SK-N-DZ (cell line): ENCODE results near the gene ZNF555.
A peak's percentile ranks its signal among the peaks of the same experiment; 100 is the strongest.
"Not testable (repeated sequence)": the region's sequence is repeated elsewhere in the genome, so short reads cannot be mapped to it uniquely, and the experiment has no call there.

Experiments
- DNase-seq: peaks from one replicate; pipeline ENCODE4 v3.0.0-alpha.2; 2015; ENCODE audit warnings: low spot score

Gene ZNF555

GRCh38 chr19:2807379-2808128 is 33.7 kb upstream of the ZNF555 start:
- no peak for DNase-seq

GRCh38 chr19:2808129-2808941 is 32.9 kb upstream of the ZNF555 start:
- no peak for DNase-seq

GRCh38 chr19:2809387-2810140 is 31.7 kb upstream of the ZNF555 start:
- DNase-seq, result no peak

GRCh38 chr19:2810141-2811091 is 30.9 kb upstream of the ZNF555 start:
- no peak for DNase-seq

- DNase-seq, result no peak
Observed at GRCh38 chr19:2811221-2811722, 30.0 kb upstream of the ZNF555 start.

- no peak for DNase-seq
Observed at GRCh38 chr19:2811735-2812413, 29.4 kb upstream of the ZNF555 start.

GRCh38 chr19:2812414-2813234 is 28.7 kb upstream of the ZNF555 start:
- no peak for DNase-seq

- no peak for DNase-seq
Observed at GRCh38 chr19:2813235-2814160, 27.8 kb upstream of the ZNF555 start.

GRCh38 chr19:2814426-2814825 is 26.8 kb upstream of the ZNF555 start:
- DNase-seq, result no peak

GRCh38 chr19:2815191-2815614 is 26.1 kb upstream of the ZNF555 start:
- no peak for DNase-seq

- no peak for DNase-seq
Observed at GRCh38 chr19:2815923-2816322, 25.4 kb upstream of the ZNF555 start.

GRCh38 chr19:2816641-2817040 is 24.6 kb upstream of the ZNF555 start:
- DNase-seq, result no peak

- not testable (repeated sequence) for DNase-seq
Observed at GRCh38 chr19:2817237-2817829, 23.9 kb upstream of the ZNF555 start.

GRCh38 chr19:2819540-2820111 is 21.6 kb upstream of the ZNF555 start, which contains the start of gene ZNF554:
ZNF554 (plus strand) TSS chr19:2819868; CDS start chr19:2820072, 204 bp downstream.
- DNase-seq, result peak; percentile 93

- peak; percentile 23 for DNase-seq
Observed at GRCh38 chr19:2820112-2820702, 21.1 kb upstream of the ZNF555 start.

GRCh38 chr19:2822846-2823245 is 18.4 kb upstream of the ZNF555 start:
- no peak for DNase-seq

GRCh38 chr19:2823646-2824045 is 17.6 kb upstream of the ZNF555 start:
- DNase-seq, result no peak
